ENCODE data around the gene MAP1LC3B2. TPM values are rescaled to one million over a fixed set of nuclear protein-coding genes. Genes with fewer than 3 reads are reported as not detected.

MAP1LC3B2 gene
- total and polyA plus RNA-seq, 2 of the 8 experiments (the other 6 are each of a cell fraction or from before 2014, with no cell fraction given), result 0.39 to 1.5 TPM

- POLR2A ChIA-PET (ENCODE audit: partially characterized antibody), result no interaction called here
- H3K4me3 ChIP-seq (ENCODE audit: extremely low read depth in 1 of 4, insufficient read depth in 2 of 4, low read depth in 3 of 4, low read length in 4 of 4), result no peak overlapping the region
- H4K91ac ChIP-seq (replicated peaks; ENCODE audit: insufficient read length, low read length), result no peak overlapping the region
- H2BK20ac ChIP-seq (ENCODE audit: low read length), result no peak overlapping the region
- H3K27me3 ChIP-seq (replicated peaks in 1 of 4; ENCODE audit: control insufficient read depth in 3 of 4, extremely low read depth in 1 of 4, insufficient read depth in 3 of 4, low read length in 3 of 4), result no peaks in the 10 kb centered on the region
- H4K5ac ChIP-seq (ENCODE audit: insufficient read length, low read depth, low read length), result no peak overlapping the region
- no peaks in the 10 kb centered on the region for H3K36me3 ChIP-seq (ENCODE audit: control insufficient read depth in 2 of 4, insufficient read depth in 4 of 4, low read length in 3 of 4)
- H3K79me2 ChIP-seq (ENCODE audit: control insufficient read depth in 1 of 2, insufficient read depth in 2 of 2, low read length in 2 of 2), result no peaks in the 10 kb centered on the region
- FAIRE-seq (no peak), DNase-seq (ENCODE audit: low read depth in 1 of 2, low spot score in 2 of 2) (no peak)
- no peak overlapping the region for H3K4ac ChIP-seq (replicated peaks; ENCODE audit: insufficient read length, low read depth, low read length)
- H4K20me1 ChIP-seq (replicated peaks in 1 of 2; ENCODE audit: control insufficient read depth in 1 of 2, insufficient read depth in 2 of 2, low read length in 2 of 2), result no peaks in the 10 kb centered on the region
- H3K18ac ChIP-seq (ENCODE audit: extremely low read depth, low read length), result no peak overlapping the region
- TF ChIP-seq MAFK (IDR thresholded peaks at IDR 0.05; ENCODE audit: low read depth, low read length), result no peak
- no peak for TF ChIP-seq JUN (IDR thresholded peaks at IDR 0.05; ENCODE audit: low read depth, low read length)
- TF ChIP-seq TBP (IDR thresholded peaks at IDR 0.05; ENCODE audit: low read depth, low read length), result no peak
- TF ChIP-seq RFX5 (IDR thresholded peaks at IDR 0.05; ENCODE audit: borderline replicate concordance, low read depth, low read length), result no peak
- no peak for TF ChIP-seq EP300 (IDR thresholded peaks at IDR 0.05; ENCODE audit: borderline replicate concordance in 1 of 2, low read depth in 2 of 2, low read length in 2 of 2)
- no peak for TF ChIP-seq CEBPB (IDR thresholded peaks at IDR 0.05; ENCODE audit: low read depth, low read length)
- TF ChIP-seq SIRT6 (IDR thresholded peaks at IDR 0.05; ENCODE audit: low read length), result no peak
- no peak overlapping the region for H2BK12ac ChIP-seq (ENCODE audit: low read depth, low read length)
- no peaks in the 10 kb centered on the region for H3K23me2 ChIP-seq (ENCODE audit: low read depth, low read length)
- H2BK15ac ChIP-seq (ENCODE audit: low read length), result no peak overlapping the region
- H3K23ac ChIP-seq (ENCODE audit: insufficient read length), result no peak overlapping the region
- no peak overlapping the region for H2AK5ac ChIP-seq (ENCODE audit: low read depth, low read length)
- no peak overlapping the region for H3K56ac ChIP-seq (replicated peaks; ENCODE audit: insufficient read length, low read depth, low read length)
- no peak overlapping the region for H2BK120ac ChIP-seq (replicated peaks; ENCODE audit: low read depth, low read length)
- H3K4me1 ChIP-seq (replicated peaks in 1 of 4; ENCODE audit: control insufficient read depth in 3 of 4, insufficient read depth in 4 of 4, low read length in 3 of 4), result no peaks in the 10 kb centered on the region
- H3K14ac ChIP-seq (ENCODE audit: insufficient read length), result no peak overlapping the region
- H3K4me2 ChIP-seq (ENCODE audit: insufficient read depth in 1 of 2, low read depth in 2 of 2, low read length in 2 of 2), result no peak overlapping the region
- no peak overlapping the region for H3K9ac ChIP-seq (replicated peaks in 1 of 4; ENCODE audit: extremely low read depth in 1 of 4, low read depth in 3 of 4, low read length in 3 of 4)
- H2AFZ ChIP-seq (ENCODE audit: low read length), result no peak overlapping the region
- no peak overlapping the region for H4K8ac ChIP-seq (ENCODE audit: extremely low read depth, insufficient read depth, low read length)
- H2BK5ac ChIP-seq (ENCODE audit: low read depth, low read length), result no peak overlapping the region
- peaks cover 0 to 3% of the 10 kb centered on the region in 2 experiments; a peak in 1 of 4 replicates for H3K9me3 ChIP-seq (ENCODE audit: insufficient read depth in 2 of 2, low read depth in 1 of 2, low read length in 1 of 2)
- 90% methylated on average over 4 of the region's 4 CpGs; no CpG with 5 or more reads in 1 of the 2 experiments for WGBS, 2 experiments (ENCODE audit: extremely low coverage in 1 of 2, insufficient coverage in 1 of 2, insufficient read length in 1 of 2, insufficient replicate concordance in 2 of 2, low coverage in 1 of 2, low lambda C conversion rate in 2 of 2, missing lambda C conversion rate in 1 of 2)
- H3K27ac ChIP-seq (ENCODE audit: low read depth, low read length), result no peak overlapping the region
- CTCF ChIA-PET (ENCODE audit: partially characterized antibody), result interaction anchor here (1.0 kb wide), 1 partner anchor 12 kb away, joined by 3 read pairs; no protein-coding TSS in a partner anchor
- H3K79me1 ChIP-seq (ENCODE audit: low read depth, low read length), result no peaks in the 10 kb centered on the region
Observed at GRCh38 chr12:116573776-116574175, 14.6 kb downstream of the MAP1LC3B2 start.

All from H1 (cell line).